Activated CD8-positive, alpha-beta memory T cell treated with anti-CD3 and anti-CD28 coated beads for 1 hour (primary cell): ENCODE data around the gene DAPK1.

Source experiments
- DNase-seq, 2 donors: peaks; one replicate each; pipeline ENCODE4 v3.0.0-alpha.2; 2020; ENCODE audit warnings: low read depth in 1 of 2; ENCODE audit errors: extremely low read depth in 1 of 2

DAPK1 gene

DNA sequence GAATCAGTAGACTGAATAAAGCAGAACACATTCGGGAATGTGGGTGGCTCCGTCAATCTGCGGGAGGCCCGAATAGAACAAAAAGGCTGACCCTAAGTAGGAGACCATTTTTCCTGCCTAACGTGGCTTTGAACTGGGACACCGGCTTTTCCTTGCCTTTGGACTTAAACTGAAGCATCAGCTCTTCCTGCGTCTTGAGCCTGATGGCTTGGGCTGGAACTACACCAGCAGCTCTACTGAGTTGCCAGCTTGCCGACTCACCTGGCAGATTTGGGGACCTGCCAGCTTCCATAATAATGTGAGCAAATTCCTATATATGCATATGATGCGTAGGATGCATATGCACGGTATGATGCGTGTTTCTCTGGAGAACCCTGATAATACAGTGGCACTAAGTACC is 111.3 kb downstream of the DAPK1 start:
- no peak for DNase-seq

DNA sequence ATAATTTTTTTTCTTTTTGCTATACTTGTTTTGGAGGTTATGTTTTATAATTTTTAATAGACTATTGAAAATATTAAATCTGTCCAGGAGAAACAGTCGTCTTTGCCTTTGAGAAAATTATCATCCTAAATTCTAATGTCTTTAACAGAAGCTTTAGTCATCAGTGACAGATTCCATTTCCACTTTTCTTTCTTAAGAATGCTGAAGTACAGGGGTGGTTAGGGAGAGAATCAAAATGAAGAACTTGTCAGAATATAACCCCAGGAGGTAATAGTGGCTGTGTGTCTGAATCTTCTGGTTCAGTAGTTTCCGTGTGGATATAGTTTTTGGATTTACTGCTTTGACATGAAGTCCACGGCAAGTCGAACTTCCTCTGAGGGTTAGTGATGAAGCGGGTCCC is 111.8 kb downstream of the DAPK1 start:
- no peak for DNase-seq

DNA sequence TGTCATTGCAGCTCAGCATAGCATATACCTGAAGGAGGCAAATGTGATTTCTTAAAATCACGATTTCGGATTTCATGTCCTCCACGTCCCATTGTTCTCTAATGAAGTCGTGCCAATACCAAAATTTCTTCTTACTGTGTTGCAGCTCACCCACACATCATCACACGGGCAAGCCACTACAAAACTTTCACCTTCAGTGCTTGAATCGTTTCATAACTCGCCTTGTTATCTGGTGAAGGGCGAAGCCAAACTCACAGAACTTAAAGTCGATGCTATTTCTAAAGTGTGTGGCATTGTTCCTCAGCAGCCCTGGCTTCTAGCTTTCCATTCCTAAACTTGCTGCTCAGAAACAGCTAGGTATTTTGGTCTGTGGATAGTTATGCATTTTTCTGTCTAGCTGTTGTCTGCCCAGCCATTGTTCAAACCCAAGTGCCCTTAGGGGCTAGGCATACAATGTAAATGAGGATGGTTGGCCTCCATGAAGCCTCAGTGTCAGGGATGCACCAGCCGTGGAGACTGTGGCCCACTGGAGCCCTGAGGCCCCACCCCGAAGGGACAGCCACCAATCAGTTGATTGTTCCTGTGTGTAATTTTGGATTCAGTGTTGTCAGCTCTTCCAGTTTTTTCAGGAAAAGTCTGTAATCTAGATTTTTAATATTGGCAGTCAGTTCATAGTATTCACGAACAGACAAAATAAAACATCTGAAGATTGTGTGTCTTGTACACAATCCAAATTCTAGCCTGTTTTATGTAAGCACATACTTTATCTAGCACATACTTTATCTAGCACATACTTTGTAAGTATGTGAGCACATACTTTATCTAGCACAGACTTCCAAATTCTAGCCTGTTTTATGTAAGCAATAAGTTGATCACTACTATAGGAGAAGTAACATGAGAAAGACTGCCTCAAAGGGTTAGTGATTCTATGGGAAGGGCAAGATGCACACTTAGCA is 112.8 kb downstream of the DAPK1 start:
- no peak for DNase-seq

DNA sequence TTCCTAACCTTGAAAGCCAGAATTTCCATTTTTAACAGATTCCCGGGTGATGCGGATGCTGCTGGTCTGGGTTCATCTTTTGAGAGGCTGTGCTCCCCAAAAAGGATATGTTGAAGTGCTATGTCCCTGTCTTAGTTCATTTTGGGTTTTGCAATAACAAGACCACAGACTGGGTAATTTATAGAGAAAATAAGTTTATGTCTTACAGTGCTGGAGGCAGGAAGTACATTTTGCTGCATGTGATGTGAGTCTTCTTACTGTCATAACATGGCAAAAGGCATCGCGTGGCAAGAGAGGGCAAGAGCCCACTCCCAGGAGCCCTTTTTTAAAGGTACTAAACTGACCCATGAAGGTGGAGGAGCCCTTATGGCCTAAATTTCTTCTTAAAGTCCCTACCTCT is 114.1 kb downstream of the DAPK1 start:
- DNase-seq, result no peak

DNA sequence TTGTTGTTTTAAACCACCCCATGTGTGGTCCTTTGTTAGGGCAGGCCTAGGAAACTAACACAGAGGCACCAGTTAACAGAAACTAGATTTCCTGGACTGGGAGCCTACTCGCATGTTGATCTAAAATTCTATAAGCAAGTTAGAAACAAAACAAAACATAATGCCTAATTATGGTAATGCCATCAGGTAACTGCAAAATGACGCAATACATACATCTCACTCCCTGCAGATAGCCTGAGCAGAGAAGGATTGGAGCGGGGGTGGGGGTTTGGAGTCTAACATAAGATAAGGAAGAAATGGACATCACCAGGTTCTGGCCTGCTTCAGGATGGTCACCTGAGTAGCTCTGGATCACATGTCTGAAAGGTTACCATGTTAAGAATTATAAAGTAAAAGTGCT is 114.9 kb downstream of the DAPK1 start:
- DNase-seq, result no peak

DNA sequence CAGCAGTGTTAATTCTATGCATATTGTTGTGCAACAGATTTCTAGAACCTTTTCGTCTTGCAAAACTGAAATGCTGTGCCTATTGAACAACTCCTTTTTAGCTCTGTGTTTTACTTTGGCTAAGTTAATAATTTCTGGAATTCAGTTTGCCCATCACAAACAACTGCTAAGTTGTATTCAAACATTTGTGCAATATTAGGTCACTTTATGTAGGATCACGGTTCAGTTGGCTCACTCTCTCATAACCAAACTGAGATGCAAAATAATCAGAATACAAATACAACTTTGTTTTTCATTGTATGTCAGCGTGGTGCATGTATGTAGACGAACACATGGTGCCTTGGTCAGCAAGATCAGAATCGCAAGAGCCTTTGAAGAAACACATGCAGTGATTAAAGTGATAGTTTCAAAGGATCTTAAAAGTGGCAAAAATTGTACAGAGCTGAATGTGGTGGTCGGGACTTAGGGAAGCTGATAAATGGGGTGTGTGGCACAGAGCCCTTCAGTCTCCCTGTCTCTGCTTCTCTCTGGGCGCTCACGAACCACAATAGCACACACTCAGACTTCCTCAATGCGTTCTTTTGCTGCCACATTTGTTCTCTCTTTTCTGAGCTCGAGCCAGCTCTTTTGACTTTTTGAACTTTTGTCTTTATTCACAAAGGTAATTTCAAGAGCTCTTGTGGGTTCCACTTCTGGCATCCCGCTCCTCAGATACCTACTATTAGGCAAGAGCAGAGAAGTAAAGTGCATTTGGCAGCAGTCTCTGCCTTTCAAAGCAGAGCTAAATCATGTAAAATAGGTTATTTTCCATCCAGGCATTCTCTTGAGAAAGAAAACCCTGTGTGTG is 115.8 kb downstream of the DAPK1 start:
- no peak for DNase-seq

DNA sequence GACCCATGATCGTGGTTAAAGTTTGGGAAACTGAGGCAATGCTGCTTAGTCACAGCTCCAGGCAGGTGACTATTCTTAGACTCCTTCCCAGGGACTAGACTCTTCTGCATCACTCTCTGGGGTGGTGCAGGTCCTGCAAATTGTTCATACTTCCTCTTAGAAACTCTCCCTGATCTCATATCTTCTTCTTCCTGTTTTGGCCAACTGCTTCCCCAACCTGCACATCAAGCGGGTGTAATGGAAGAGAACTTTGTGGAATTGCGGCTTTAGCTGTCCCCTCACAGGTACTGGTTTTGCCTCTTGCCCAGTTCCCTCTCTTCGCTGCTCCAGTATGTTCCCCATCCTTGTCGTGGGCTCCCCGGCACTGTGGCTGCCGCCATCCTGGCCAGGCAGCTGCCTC is 116.7 kb downstream of the DAPK1 start:
- no peak for DNase-seq

DNA sequence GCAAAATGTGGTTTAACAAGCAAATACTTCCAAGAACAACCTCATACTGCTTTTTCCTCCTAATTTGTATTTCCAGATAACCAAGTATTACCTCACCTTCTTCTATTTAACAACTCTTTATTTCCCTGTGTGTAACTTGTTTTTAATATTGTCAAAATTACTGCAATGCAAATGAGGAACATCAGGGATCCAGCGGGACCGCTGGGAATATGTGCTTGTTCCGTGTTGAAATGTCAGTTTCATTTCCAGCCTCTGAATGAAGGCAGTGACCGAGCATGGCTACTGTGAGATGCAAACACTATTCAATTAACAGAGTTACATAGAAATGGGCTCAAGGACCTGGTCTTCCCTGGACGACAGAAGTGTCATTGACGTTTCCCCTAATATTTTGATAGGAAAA is 117.5 kb downstream of the DAPK1 start:
- no peak for DNase-seq

DNA sequence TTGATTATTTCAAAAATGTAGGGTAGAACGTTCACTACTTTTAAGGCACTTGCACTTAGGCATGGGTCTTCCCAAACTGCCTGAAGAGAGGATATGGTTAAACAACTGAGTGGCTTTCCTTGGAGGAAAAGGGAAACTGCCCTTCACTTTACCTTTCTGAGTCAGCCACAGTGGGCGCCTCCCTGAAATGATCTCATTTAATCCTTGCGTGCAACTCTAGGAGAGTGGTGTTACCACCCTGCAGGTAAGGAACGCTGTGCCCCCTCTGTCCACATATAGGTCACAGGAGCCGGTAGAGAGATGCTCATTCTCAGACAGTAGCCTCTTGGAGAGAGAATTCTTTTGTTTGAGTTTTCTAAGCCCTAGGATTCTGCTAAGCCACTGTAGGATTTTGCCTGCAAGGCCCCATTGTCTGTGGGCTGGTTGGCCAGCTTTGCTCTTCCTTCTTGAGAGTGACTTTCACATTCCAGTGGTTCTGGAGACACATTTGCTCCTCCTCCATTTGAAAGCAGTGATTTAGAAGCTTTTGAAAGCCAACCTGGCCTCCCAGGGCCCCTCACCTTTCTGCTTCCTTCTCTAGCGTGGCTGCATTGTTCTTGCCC is 118.0 kb downstream of the DAPK1 start:
- no peak for DNase-seq

DNA sequence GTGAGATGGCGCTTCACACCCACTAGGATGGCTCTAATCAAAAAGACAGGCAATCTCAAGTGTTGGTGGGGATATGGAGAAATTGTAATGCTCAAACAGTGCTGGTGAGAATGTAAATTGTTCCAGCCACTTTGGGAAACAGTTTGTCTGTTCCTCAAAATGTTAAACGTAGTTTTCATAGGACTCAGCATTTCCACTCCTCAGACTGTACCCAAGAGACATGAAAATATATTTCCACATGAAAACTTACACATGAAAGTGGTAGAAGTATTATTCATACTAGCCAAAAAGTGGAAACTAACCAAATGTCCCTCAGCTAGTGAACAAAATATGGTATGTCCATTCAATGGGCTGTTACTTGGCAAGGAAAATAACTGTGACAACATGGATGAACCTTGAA is 120.6 kb downstream of the DAPK1 start:
- no peak for DNase-seq

DNA sequence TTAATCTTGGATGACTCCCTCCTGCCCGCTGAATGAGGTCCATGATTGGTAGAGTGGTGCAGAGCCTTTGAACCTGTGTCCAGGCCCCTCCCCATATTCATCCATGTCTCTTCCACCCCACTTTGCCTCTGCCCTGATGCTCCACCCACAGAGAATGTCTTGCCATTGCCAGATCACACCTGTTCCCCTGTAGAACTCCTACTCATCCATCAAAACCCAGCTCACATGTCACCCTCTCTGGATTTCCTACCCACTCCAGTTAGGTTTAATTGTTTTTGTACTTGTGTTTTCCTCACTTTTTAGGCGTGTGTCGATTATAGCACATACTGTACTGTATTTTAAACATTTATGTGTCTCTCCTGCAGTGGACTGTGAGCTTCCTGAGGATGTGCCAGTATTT is 121.3 kb downstream of the DAPK1 start:
- DNase-seq, result no peak

DNA sequence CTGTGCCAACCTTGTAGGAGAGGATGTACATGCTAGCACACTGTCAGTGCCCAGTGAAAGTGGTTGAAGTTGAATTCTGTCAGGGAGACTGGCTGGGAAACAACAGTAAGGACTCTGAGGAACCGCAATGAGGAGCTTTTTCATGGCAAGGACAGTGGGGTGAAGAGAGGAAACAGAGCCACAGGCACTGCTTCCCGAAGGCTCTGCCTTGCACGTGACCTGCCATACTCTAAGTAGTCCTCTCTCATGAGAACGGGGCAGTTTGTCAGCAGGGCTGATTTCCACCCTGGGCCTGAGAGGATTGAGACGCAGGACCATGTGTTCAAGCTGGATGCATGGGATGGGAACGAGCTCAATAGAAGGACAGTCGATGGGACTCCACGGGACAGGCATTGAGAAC is 121.7 kb downstream of the DAPK1 start:
- DNase-seq, result no peak

DNA sequence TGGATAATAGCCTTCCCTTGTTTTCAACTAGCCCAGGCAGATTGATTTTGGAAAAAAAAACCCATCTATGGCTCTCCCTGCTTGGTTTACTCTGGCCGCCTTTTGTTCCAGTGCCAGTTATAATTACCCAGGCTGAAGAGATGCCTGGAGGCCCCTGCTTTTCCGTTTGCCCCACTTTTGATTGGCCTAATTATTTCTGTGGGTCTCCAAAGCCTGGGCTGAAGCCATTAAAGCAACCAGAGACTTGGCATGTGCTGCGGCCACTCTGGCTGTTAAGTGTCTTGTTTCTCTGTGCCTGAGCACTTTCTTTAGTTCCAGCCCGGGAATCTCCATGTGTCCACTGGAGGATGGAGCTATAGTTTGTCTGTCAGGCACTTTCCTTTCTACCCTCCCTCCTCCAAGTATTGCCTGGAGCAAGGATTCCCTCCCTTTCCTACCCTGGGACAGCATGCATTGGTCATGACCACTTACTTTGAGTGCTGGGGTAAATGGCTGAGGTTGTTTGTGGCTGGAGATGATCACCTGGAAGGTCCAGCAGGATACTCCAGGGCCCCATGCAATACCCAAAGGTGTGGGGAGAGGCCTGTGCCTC is 123.2 kb downstream of the DAPK1 start:
- DNase-seq, result no peak

DNA sequence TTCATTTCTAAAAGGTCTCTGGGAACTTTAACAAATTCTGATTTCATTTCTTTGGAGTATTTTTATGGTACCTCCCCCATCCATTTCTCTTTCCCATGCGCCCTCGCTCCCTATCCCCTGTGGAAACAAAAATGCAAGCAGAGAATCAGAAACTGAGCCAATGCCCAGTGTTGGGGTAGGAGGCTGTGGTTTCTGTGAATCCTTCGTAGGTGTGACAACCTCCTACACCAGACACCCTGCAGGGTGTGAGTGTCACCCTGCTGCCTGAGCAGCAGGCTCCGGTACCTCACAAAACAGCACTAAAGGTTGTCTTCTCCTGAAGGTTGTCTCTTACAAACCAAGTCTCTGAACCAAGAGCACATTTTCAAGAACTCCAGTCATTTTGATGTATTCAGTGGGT is 124.4 kb downstream of the DAPK1 start:
- DNase-seq, result no peak

DNA sequence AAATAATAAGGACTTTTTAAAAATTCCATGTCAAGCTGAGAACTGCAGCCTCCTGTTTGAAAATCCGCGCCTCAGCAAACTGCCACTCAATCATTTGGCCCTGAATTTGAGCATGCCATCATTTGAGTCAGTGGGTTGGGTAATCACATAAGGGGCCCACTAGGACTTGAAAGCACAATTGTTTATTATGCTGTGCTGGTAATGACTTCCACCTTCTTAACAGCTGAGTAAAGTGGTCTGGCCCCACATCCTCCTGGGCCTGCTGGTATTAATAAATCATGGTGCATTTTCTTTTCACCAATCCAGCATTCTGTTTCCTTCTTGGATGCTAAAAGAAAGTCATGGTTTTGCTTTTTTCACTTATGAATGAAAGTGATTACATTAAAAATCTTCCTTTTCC is 125.3 kb downstream of the DAPK1 start:
- no peak for DNase-seq

DNA sequence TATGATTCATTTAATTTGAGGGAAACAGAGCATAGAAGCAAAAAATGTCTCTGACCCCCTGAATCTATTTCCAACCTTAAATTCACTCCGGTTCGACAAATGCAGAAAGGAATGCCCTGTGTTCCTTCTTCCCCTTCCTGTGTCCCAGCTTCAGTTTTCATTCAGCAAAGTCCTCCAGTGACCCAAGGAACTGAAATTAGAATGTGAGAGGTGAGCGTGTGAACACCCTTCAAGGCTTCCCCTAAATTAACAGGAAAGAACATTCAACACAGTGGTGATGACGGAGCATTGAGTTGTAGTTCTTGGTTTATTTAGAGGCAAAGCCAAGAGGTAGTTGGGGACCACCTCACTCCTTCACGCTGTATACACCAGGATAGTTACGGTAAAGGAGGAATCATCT is 130.7 kb downstream of the DAPK1 start:
- DNase-seq, result no peak

DNA sequence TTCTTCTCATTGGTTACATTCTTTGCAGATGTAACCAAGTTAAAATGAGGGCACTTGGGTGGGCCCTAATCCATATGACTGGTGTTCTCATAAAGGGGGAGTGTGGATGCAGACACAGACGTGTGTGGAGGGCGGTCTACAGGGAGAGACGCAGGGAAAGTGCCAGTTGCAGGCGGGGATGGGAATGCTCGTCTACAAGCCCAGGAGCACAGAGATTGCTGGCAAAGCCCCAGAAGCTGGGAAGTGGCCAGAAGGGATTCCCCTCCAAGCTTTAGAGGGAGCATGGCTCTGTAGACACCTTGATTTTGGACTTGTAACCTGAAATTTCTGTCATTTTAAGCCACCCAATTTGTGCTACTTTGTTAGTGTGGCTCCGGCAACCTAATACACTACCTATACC is 131.4 kb downstream of the DAPK1 start:
- DNase-seq, result no peak

DNA sequence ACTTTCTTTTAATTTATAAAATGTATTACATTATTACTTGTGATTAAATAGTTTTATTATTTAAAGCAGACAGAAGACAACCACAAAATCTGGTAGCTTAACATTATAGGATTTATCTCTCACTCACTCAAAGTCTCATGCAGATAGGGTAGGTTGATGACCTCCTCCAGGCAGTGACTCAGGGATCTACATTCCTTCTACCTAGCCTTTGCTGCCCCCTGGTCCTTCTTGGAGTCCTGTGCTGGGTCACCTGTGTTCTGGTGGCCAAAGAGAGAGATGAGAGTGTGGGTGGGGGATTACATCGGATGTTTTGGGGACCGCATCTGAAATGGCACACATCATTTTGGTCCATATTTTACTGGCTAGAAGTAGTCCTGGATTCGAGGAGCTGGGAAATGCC is 132.6 kb downstream of the DAPK1 start:
- DNase-seq, result no peak

DNA sequence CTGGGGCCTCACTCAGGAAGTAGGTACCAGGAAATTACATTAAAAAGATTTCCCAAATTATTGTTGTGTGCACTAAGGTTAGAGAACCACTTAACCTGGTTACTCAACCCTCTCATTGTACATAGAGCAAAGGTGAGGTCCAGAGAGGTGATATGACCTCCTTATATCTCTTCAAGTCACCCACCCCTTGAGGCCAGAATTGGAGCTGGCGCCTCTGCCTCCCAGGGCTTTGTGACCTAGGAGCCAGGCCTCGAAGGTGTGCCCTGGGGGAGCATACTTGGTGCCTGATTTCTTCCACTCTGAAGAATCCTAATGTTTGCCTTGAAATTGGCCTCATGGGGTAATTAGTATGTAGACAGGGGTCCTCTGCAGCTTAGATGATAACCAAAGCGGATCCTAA is 133.2 kb downstream of the DAPK1 start:
- no peak for DNase-seq

DNA sequence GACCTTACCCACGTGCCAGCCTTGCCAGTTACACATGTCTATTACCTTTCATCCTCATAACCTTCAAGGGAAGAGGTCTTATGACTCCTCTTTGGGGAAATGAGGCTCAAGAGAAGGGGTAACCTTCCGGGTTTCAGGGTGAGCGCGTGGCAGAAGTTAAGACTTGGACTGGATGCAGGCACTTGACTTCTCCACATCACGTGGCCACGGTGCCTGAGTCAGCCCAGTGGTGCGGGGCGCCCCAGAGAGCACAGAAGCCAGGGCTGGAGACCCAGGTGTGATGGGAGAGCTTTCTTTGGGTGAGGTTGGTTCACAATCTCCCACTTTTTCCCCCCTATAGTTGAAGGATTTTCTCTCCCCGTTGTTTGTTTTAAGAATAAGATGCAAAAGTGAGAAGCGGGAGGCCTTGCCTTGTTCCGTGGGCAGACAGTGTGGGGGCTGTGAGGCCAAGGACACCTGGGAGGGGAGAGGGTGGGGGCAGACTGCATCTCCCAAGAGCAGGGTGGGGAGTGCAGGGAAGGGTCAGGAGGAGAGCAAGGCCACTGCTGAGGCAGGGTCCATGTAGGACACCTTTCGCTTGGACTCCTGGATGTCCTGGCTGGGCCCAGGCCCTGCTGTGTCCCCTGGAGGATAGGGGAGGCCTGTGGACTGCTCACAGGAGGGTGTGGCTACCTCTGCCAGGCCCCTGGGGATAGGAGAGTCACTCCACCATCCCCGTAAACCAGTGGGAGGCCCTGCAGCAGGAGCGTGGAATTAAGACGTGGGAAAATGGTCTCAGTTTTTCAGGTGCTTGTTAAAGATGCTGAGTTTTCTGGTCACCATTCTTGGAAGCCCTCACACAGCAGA is 138.2 kb downstream of the DAPK1 start:
- no peak for DNase-seq
